Duodenal mucosa (tissue), 2 donors: Measurements from ENCODE around the gene SLC25A36.
"Not testable (repeated sequence)": the region's sequence is repeated elsewhere in the genome, so short reads cannot be mapped to it uniquely, and the experiment has no call there.

Source experiments
- H3K27ac ChIP-seq: one replicate; pipeline ENCODE4 v1.7.0; 2013; ENCODE audit warnings: low read depth, low read length
- H3K27me3 ChIP-seq, 2 donors: one replicate each; pipeline ENCODE4 v1.7.0; 2013; ENCODE audit warnings: low read length in 2 of 2, control low read depth in 1 of 2; ENCODE audit not compliant: insufficient read depth in 2 of 2, control insufficient read depth in 1 of 2
- H3K36me3 ChIP-seq, 2 donors: one replicate each; pipeline ENCODE4 v1.7.0; 2013; ENCODE audit warnings: low read length in 2 of 2, control low read depth in 1 of 2; ENCODE audit not compliant: insufficient read depth in 2 of 2, control insufficient read depth in 1 of 2
- H3K4me1 ChIP-seq, 2 donors: one replicate each; pipeline ENCODE4 v1.7.0; 2013; ENCODE audit warnings: low read length in 2 of 2, control low read depth in 1 of 2; ENCODE audit not compliant: insufficient read depth in 2 of 2, control insufficient read depth in 1 of 2
- H3K4me3 ChIP-seq, 2 donors: one replicate each; pipeline ENCODE4 v1.7.0; 2013; ENCODE audit warnings: low read length in 2 of 2, low read depth in 1 of 2
- H3K9ac ChIP-seq, 2 donors: one replicate each; pipeline ENCODE4 v1.7.0; 2013; ENCODE audit warnings: low read length in 2 of 2, low read depth in 1 of 2
- H3K9me3 ChIP-seq, 2 donors: one replicate each; pipeline ENCODE4 v1.7.0; 2013; ENCODE audit warnings: low read length in 2 of 2, control low read depth in 1 of 2; ENCODE audit not compliant: control insufficient read depth in 1 of 2

Gene SLC25A36

GRCh38 chr3:140987792-140988191 is 46.2 kb downstream of the SLC25A36 start:
- H3K27ac ChIP-seq, H3K36me3 ChIP-seq, H3K4me1 ChIP-seq, H3K4me3 ChIP-seq, H3K27me3 ChIP-seq, H3K9me3 ChIP-seq, H3K9ac ChIP-seq: not testable (repeated sequence)

- H3K4me3 ChIP-seq, result no peak overlapping the region
- no peaks in the 10 kb centered on the region for H3K36me3 ChIP-seq
- H3K27ac ChIP-seq, result no peak overlapping the region
- H3K4me1 ChIP-seq, result no peaks in the 10 kb centered on the region
- H3K27me3 ChIP-seq, result no peaks in the 10 kb centered on the region
- H3K9me3 ChIP-seq, result no peaks in the 10 kb centered on the region
- H3K9ac ChIP-seq, result no peak overlapping the region
Measured at GRCh38 chr3:140994316-140994715, 52.7 kb downstream of the SLC25A36 start.

GRCh38 chr3:140994861-140995260 is 53.2 kb downstream of the SLC25A36 start:
- not testable (repeated sequence) for H3K4me1 ChIP-seq, H3K36me3 ChIP-seq, H3K27me3 ChIP-seq, H3K9ac ChIP-seq, H3K9me3 ChIP-seq, H3K4me3 ChIP-seq, H3K27ac ChIP-seq

DNA sequence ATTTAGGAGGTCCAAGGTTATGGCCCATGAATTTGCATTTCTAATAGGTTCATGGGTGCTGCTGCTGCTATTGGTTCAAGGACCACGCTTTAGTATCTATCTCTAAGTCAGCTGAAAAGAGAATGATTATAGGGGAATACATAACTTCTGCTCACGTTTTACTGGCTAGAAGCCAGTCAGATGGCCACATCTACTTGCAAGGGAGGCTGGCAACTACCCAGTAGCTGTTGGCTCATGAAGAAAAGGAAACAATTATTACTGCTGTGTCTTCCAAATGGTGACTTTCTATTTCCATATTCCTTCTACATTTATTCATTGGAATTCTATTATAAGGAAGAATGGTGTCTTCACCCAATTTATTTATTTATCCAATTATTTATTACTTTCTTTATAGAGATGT is 54.2 kb downstream of the SLC25A36 start:
- H3K36me3 ChIP-seq, result no peaks in the 10 kb centered on the region
- H3K9ac ChIP-seq, result no peak overlapping the region

GRCh38 chr3:141000027-141000663 is 58.5 kb downstream of the SLC25A36 start:
- Histone ChIP-seq H3K27me3 (no peaks in the 10 kb centered on the region), H3K27ac (no peak overlapping the region), H3K9me3 (no peaks in the 10 kb centered on the region), H3K4me1 (no peaks in the 10 kb centered on the region), H3K4me3 (no peak overlapping the region), H3K9ac (no peak overlapping the region), H3K36me3 (no peaks in the 10 kb centered on the region)

More for the DNA sequence above, 54.2 kb downstream of the SLC25A36 start:
- H3K27ac ChIP-seq, result no peak overlapping the region
- no peaks in the 10 kb centered on the region for H3K27me3 ChIP-seq
- no peaks in the 10 kb centered on the region for H3K9me3 ChIP-seq
- no peaks in the 10 kb centered on the region for H3K4me1 ChIP-seq
- no peak overlapping the region for H3K4me3 ChIP-seq

DNA sequence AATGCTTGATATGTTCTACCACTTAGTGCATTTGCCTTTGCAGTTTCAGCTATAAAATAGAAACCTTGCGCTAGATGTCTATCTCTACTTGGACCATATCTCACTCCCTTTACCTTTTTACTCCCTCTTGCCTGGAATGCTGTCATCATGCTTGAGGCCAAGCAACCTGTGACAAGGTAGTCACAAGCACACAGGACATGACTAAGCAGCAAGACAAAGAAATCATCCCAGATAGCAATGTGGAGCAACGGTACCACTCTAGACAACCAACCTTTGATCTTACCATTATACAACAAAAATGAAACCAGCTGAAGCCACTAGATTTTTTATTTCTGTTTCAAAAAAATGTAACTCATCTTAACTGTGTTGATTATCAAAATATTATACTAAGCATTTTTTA is 59.0 kb downstream of the SLC25A36 start:
- no peak overlapping the region for H3K27ac ChIP-seq
- H3K36me3 ChIP-seq, result no peaks in the 10 kb centered on the region
- H3K4me1 ChIP-seq, result no peaks in the 10 kb centered on the region
- H3K9me3 ChIP-seq, result no peaks in the 10 kb centered on the region
- no peaks in the 10 kb centered on the region for H3K27me3 ChIP-seq
- H3K4me3 ChIP-seq, result no peak overlapping the region
- no peak overlapping the region for H3K9ac ChIP-seq

GRCh38 chr3:141006344-141006743 is 64.7 kb downstream of the SLC25A36 start:
- H3K27me3 ChIP-seq, result no peaks in the 10 kb centered on the region
- H3K36me3 ChIP-seq, result no peaks in the 10 kb centered on the region
- H3K4me3 ChIP-seq, result no peak overlapping the region
- H3K4me1 ChIP-seq, result no peaks in the 10 kb centered on the region
- no peaks in the 10 kb centered on the region for H3K9me3 ChIP-seq
- no peak overlapping the region for H3K27ac ChIP-seq
- H3K9ac ChIP-seq, result no peak overlapping the region

DNA sequence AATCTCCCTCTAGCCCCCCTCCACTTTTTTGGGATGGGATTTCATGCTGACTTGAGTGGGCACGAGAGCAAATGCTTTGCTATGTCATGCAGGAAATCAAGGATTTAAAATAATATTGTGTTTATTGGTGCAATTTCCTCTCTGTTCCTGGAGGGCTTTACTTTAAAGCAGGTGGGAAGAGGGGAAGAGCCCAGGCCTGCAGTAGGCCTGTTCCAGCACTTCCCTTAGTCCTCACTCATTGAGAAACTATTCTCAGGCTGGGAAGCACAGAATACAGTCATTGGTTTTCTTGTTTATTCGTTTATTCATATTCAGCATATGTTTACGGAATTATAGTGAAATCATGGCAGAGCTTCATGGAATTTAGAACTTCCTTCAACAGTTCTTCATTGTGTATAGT is 67.9 kb downstream of the SLC25A36 start:
- Histone ChIP-seq H3K36me3 (no peaks in the 10 kb centered on the region), H3K4me1 (no peaks in the 10 kb centered on the region), H3K9me3 (no peaks in the 10 kb centered on the region), H3K27ac (no peak overlapping the region), H3K4me3 (no peak overlapping the region), H3K27me3 (no peaks in the 10 kb centered on the region), H3K9ac (no peak overlapping the region)

- no peak overlapping the region for H3K27ac ChIP-seq
Measured at GRCh38 chr3:141011232-141011996, 69.8 kb downstream of the SLC25A36 start.

GRCh38 chr3:141011997-141012262 is 70.3 kb downstream of the SLC25A36 start:
- no peak overlapping the region for H3K27ac ChIP-seq
- no peak overlapping the region for H3K4me3 ChIP-seq
- H3K9ac ChIP-seq, result no peak overlapping the region
- H3K9me3 ChIP-seq, result no peaks in the 10 kb centered on the region
- H3K27me3 ChIP-seq, result no peaks in the 10 kb centered on the region
- no peaks in the 10 kb centered on the region for H3K4me1 ChIP-seq
- no peaks in the 10 kb centered on the region for H3K36me3 ChIP-seq

More at GRCh38 chr3:141011232-141011996, 69.8 kb downstream of the SLC25A36 start:
- no peaks in the 10 kb centered on the region for H3K9me3 ChIP-seq
- no peaks in the 10 kb centered on the region for H3K27me3 ChIP-seq
- H3K36me3 ChIP-seq, result no peaks in the 10 kb centered on the region
- no peak overlapping the region for H3K4me3 ChIP-seq
- no peak overlapping the region for H3K9ac ChIP-seq
- H3K4me1 ChIP-seq, result no peaks in the 10 kb centered on the region
